Epithelial cell of proximal tubule (primary cell): ENCODE results near the gene ANXA5. TPM values are rescaled to one million over a fixed set of nuclear protein-coding genes. Genes with fewer than 3 reads are reported as not detected.

Source experiments
- DNase-seq: peaks from one replicate; pipeline ENCODE4 v3.0.0-alpha.2; 2011; ENCODE audit warnings: low read depth
- H3K4me3 ChIP-seq: 2 replicates; pipeline ENCODE4 v1.5.1; 2011; ENCODE audit warnings: low read depth, mild to moderate bottlenecking, low read length
- CTCF ChIP-seq: conservative IDR thresholded peaks from 2 replicates; pipeline ENCODE4 v1.5.1; 2012; ENCODE audit warnings: low read depth, mild to moderate bottlenecking, low read length
- total RNA-seq: library from RNA; depleted of rRNA; stranded (reverse); fragments of >200 nt; gene quantifications from 2 replicates; pipeline ENCODE4 v1.2.3, GENCODE V29; 2015

The ANXA5 gene
- total RNA-seq, 1 donor from 2014 or later = 308 TPM

DNA sequence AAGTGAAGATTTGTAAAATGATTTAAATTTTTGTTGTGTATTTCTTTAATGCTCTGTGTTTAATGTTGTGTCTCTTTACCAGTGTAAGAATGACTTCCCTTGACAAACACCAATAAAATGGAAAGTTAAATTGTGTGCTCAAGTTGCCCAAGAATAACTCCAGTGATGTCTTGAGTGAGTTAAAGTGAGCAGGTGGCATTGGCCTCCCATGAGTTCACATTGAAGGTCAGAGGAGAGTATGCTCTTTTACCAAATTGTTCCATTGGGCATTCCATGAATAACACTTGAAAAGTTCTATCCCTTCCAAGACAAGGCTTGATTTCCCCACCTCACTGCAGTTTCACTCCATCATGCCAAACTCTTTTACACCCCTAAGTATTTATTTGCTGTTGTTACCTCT lies 4.5 kb downstream of the ANXA5 start:
- no peak for TF ChIP-seq CTCF
- no peak overlapping the region for H3K4me3 ChIP-seq
- no peak for DNase-seq

GRCh38 chr4:121690001-121690400 lies 6.8 kb downstream of the ANXA5 start:
- TF ChIP-seq CTCF = no peak
- DNase-seq = no peak

GRCh38 chr4:121688701-121689100 lies 8.1 kb downstream of the ANXA5 start:
- no peak for TF ChIP-seq CTCF
- no peak for DNase-seq
- H3K4me3 ChIP-seq = no peak overlapping the region

More at GRCh38 chr4:121690001-121690400, 6.8 kb downstream of the ANXA5 start:
- H3K4me3 ChIP-seq = no peak overlapping the region

DNA sequence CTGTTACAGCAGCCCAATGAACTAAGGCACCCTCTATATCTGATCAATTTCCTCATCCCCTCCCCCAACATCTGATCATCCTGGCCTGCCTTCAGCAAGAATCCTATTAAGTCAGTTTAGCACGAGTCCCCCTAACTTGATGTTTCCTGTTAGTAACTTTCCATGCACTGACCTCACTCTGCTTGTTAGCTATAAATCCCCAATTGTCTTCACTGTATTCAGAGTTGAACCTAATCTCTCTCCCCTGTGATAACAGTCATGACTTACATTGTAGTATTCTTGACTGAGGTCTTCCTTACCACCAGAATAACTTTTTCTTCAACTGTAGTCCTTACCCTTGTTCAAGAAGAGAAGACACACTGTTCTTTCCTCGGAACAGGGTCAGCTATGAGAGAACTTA lies 8.5 kb downstream of the ANXA5 start:
- DNase-seq = no peak
- no peak overlapping the region for H3K4me3 ChIP-seq
- TF ChIP-seq CTCF = no peak

- no peak for DNase-seq
- no peak for TF ChIP-seq CTCF
- H3K4me3 ChIP-seq = no peak overlapping the region
These were observed 10.5 kb downstream of the ANXA5 start for GRCh38 chr4:121686255-121686654.

DNA sequence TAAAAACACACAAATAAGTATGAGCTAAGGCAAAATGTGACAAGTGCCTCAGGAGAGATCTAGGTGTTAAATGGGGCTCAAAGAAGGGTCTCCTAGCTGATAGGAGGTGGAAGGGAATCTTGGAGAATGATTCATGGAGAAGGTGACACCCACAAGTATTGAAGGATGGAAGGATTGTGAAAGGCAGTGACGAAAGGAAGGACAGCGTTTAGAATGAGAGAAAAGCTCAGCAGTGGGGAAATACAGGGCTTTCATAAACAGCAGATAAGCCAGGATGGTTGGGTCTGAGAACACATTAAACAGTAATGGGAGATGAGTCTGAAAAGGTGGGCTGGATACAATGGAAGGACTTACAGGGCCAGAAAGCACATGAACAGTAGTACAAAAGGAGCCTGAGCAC lies 11.5 kb downstream of the ANXA5 start:
- DNase-seq = no peak
- no peak for TF ChIP-seq CTCF
- H3K4me3 ChIP-seq = no peak overlapping the region

- no peak for TF ChIP-seq CTCF
- no peak for DNase-seq
- no peak overlapping the region for H3K4me3 ChIP-seq
These were observed 12.2 kb downstream of the ANXA5 start for GRCh38 chr4:121684561-121684960.
